NCI-H2081 (cell line): ENCODE data around the gene PIN1.
A peak's percentile ranks its signal among the peaks of the same experiment; 100 is the strongest.
"Not testable (repeated sequence)": the region's sequence is repeated elsewhere in the genome, so short reads cannot be mapped to it uniquely, and the experiment has no call there.

ENCODE experiments used
- DNase-seq, 2 experiments: peaks; one replicate each; lab custom pipeline; 2025; lab: John Stamatoyannopoulos, UW

PIN1 gene

DNA sequence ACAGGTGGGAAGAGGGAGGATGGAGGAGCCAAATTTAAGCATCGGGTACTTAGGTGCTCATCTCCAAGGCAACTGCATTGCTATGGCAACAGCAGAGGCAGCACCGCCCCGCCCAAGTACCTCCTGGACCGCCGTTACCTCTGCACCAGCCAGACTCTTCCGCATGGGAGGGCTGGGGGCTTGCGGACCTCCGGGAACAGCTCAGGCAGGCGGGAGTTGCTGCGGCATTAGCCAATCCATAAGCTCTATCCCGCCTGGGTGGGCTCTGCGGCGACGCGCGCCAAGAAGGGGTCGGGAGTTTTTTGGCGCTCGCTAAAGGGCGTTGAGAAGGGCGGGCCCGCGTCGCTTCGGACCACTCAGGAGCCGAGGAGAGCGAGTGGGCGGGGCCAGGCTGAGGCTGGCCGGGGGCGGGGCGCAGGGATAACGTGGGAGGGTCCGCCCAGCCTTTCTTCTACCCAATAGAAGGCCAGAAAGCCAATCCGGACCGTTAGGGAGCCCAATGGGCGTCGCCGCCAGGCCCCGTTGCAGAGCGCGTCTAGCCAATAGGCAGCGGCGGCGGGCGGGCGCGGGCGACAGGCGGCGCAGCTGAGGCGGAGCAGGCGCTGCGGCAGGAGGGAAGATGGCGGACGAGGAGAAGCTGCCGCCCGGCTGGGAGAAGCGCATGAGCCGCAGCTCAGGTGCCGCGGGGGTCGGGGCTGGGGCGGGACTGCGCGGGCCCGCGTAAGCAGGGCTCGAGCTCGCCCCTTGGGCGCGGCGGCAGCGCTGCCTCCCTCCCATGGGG is at the start of gene PIN1:
PIN1 (plus strand) TSS at position 593 of the 781 bp plus-strand sequence; CDS start at position 620, 27 bp downstream.
- peak; percentile 98 for DNase-seq

GRCh38 chr19:9785367-9786331 is 49.5 kb upstream of the PIN1 start:
- DNase-seq, result peak; percentile 94 to 99

- DNase-seq, result no peak
Observed at GRCh38 chr19:9786342-9786741, 48.8 kb upstream of the PIN1 start.

DNA sequence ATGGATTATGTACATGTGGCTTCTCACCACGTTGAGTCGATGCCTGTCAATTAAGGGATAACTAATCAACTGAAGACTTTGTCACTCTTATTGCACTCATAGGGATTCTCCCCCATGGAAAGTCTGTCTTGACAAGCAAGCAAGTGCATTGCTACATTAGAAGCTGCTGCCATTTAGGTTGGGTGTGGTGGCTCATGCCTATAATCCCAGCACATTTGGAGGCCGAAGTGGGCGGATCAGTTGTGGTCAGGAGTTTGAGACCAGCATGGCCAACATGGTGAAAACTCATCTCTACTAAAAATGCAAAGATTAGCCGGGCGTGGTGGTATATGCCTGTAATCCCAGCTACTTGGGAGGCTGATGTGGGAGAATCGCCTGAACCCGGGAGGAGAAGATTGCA is 48.3 kb upstream of the PIN1 start:
- DNase-seq, result no peak

GRCh38 chr19:9788604-9789003 is 46.5 kb upstream of the PIN1 start:
- DNase-seq, result not testable (repeated sequence)

DNA sequence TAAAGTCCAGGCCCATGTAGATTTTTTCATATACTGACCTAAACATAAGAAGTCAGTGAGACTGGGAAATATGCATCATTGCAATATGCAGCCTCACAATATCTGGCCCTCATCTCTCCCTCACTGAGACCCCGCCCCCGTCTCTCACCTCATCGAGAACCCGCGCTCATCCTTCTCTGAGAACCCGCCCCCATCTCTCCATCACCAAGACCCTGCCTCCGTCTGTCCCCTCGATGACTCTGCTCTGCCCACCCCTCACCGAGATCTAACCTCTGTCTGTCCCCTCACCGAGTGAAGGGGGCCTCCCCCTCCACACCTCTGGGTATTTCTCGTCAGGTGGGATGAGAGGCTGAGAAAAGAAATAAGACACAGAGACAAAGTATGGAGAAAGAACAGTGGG is 46.1 kb upstream of the PIN1 start:
- no peak for DNase-seq

- not testable (repeated sequence) for DNase-seq
Observed at GRCh38 chr19:9789579-9789978, 45.5 kb upstream of the PIN1 start.

- not testable (repeated sequence) for DNase-seq
Observed at GRCh38 chr19:9791073-9791367, 44.1 kb upstream of the PIN1 start.

DNA sequence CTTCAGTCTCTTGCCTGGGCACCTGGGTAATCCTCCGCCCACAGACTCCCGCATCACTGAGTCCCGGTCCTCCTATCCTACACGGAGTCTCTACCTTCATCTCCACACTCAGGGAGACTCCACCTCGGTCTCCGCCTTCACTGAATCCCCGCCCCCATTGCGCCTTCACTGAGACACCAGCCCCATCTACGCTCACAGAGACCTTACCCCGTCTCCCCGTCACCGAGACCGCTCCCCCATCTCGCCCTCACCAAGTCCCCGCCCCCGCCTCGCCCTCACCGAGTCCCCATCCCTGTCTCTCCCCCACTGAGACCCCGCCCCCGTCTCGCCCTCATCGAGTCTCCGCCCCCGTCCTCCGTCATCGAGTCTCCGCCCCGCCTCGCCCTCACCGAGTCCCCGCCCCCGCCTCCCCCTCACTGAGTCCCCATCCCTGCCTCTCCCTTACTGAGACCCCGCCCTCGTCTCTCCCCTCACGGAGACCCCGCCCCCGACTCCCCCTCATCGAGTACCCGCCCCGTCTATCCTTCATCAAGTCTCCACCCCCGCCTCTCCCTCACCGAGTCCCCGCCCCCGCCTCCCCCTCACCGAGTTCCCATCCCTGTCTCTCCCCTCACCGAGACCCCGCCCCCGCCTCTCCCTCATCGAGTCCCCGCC is 43.4 kb upstream of the PIN1 start:
- peak; percentile 86 to 93 for DNase-seq

- DNase-seq, result peak; percentile 86 to 93
Observed at GRCh38 chr19:9792206-9793070, 42.7 kb upstream of the PIN1 start.

DNA sequence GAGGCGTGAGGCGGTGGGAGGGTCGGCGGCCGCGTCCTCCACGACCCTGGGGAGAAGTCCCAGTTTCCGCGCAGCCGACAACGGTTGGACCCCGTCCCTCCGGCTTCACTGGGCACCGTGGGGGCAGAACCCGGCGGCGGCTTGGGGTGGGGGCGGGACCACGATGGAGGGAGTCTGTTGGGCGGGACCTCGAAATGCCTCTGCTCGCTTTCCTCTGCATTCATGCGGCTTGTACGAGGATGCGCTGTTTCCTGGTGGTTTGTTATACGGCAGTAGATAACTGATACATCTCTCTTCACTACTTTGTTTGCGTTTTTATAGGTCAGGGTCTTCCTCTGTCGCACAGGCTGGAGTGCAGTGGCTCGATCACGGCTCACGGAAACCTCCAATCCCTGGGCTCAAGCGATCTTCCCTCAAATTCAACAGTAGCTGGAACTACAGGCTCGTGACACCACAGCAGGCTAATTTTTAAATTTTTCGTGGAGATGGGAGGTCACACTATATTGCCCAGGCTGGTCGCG is 42.0 kb upstream of the PIN1 start:
- peak; percentile 24 to 28 for DNase-seq

GRCh38 chr19:9796113-9796773 is 38.9 kb upstream of the PIN1 start:
- DNase-seq, result peak; percentile 82 to 86

DNA sequence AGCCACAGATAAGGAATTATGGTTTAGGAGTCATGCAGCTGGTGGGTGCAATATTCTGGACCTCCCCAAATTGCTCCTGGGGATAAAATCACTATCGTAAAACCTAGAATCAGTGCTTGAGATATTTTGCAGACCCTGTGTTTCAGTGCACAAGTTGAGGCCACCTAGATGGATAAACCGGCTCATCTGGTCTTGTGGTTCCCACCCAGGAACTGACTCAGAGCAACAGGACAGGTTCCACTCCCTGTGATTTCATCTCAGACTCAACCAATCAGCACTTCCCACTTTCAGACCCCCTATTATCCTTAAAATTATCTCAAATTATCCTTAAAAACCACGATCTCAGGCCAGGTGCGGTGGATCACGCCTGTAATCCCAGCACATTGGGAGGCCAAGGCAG is 37.2 kb upstream of the PIN1 start:
- no peak for DNase-seq

DNA sequence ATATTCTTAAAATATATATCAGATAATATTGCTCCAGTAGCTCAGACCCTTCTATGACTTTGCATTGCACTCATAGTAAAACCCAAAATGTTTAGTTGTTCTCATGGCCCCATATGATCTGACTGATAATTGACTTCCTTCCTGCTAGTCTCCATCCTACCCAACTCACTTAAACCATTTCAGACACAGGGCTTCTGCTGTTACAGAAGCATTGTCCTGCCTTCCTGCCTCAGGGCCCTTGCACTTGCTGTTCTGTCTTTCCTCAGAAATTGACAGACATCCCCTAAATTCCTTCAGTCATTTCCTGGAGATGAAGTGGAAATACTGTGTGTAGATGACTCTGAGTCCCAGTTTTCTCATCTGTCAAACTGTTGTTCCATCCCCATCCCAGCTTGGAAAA is 36.0 kb upstream of the PIN1 start:
- no peak for DNase-seq

DNA sequence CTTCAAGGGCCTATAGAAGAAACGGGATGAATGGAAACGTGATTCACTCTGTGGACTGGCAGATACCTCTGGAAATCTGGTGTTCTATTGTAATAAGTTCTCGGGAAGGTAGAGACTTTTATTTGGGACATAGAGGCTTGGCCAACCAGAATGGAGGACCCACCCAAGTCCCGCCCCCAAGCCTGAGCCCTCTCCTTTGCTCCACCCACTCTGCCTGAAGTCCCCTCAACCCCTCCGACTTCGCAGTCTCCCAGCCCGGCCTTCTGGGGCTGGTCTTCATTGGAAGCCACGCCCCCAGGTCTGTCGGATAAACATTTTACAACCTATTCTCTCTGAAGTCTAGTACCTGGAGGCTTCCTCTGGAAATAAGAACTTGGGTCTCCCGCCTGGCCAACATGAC is 33.1 kb upstream of the PIN1 start:
- no peak for DNase-seq

GRCh38 chr19:9806803-9807202 is 28.3 kb upstream of the PIN1 start:
- DNase-seq, result no peak

- no peak for DNase-seq
Observed at GRCh38 chr19:9808855-9809824, 26.0 kb upstream of the PIN1 start.

DNA sequence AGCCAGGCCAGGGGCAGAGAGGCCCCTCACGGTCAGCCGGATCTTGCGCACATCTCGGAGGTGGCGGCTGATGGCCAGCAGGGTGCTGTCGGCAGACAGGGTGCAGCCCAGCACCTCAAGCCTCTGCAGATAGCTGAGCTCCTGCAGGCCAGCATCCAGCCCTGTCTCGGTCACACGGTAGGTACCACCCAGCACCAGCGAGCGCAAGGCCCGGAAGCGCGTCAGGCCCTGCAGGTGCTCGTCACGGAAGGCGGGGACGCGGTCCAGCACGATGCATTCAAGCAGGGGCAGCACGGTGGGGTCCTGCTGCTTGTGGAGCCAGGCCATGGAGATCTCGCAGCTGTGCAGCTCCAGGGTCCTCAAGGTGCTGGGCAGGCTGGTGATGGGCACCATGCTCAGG is 24.0 kb upstream of the PIN1 start:
- DNase-seq, result no peak

DNA sequence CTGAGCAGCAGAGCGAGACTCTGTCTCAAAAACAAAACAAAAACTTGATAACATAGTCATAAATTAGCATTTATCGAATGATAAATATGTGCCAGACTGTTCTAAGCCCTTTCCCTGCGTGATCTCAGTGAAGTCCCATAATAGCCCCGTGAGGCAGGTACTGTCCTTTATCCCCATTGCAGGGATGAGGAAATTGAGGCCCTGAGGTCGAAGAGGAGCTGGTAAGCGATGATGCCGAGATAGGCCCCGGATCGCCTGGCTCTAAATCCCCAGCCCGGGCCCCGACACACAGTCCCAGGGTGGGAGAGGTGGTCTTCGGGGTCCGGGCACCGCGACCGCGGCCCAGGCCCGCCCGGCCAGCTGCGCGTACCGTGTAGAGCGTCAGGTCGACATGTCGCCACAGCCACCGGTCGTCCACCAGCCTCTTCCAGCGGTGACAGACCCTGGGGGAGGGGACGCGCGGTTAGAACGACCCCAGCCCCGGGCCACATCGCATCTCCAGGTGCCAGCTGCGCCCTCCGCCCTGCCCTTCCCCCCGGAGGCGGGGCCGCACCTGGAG is 16.9 kb upstream of the PIN1 start:
- no peak for DNase-seq
